Hematopoietic multipotent progenitor cell treated with erythropoietin and hydrocortisone succinate and interleukin-3 and kit ligand, for 17 days (in vitro differentiated cells): ENCODE measurements around the gene DDX60.
"Not testable (repeated sequence)": the region's sequence is repeated elsewhere in the genome, so short reads cannot be mapped to it uniquely, and the experiment has no call there.

Experiments used
- DNase-seq: peaks from one replicate; pipeline ENCODE4 v3.0.0-alpha.2; 2015; ENCODE audit warnings: low spot score

Gene DDX60

DNA sequence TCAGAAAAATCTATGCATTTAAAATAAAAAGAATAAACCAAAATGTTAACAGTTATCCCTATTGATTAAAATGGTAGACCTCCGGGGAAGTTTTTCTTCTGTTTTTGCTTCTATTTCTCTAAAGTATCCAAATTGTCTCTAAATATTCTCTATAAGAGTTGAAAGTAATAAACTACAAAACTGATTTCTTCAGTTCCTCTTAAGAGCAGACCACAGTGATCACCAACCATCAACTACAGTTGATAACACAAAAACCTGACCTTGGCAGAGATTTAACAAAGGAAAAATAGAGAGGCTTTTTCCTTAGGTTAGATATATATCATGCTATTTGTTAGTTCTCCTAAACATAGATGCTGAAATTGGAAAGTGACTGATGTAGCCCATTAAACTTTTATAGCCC is 27.3 kb downstream of the DDX60 start:
- DNase-seq = no peak

DNA sequence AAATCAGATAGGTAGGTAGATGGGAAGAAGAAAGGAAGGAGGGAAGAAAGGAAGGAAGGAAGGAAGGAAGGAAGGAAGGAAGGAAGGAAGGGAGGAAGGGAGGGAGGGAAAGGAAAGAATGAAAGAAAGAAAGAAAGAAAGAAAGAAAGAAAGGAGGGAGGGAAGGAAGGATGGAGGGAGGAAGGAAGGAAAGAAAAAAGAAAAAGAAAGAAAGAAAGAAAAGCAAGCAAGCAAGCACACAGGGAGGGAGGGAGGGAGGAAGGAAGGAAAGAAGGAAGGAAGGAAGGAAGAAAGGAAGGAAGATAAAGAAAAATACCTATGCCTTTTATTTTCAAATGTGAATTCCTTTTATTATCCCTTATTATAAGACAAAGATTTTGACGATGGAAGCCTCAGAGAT is 32.7 kb downstream of the DDX60 start:
- DNase-seq = not testable (repeated sequence)

DNA sequence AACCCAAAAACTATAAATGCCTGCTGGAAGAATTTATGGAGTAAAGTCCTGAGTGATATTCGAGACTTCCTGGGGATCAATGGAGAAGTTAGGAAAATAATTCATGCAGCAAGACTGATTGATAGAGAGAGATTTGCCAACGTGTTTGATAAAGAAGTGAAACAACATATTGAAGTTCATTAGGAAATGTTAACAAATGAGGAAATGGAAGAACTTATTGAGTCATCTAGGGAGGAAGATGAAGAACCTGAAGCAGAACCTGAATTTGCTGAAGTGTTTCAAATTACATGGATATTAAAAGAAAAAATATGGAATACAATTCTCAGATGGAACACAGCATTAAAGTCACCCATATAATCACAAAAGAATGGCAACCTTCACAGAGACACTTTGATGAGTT is 39.0 kb downstream of the DDX60 start:
- DNase-seq = no peak

DNA sequence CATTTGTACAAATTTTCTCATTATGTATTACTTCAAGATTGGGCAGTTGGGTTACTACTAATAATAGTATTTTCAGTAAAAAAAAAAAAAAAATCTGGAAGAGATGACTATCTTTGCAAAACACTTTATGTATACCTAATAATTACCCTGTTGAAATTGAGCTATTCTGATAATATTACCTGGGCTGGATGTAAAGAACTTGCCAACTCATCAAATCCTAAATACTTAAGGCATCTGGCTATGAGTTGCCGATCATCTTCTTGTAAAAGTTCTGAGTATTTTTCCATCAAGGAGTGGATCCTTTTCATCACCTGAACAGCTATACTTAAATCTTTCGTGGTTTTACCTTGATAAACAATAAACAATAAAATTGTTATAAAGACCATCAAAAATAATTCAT is 42.7 kb downstream of the DDX60 start:
- DNase-seq = no peak

DNA sequence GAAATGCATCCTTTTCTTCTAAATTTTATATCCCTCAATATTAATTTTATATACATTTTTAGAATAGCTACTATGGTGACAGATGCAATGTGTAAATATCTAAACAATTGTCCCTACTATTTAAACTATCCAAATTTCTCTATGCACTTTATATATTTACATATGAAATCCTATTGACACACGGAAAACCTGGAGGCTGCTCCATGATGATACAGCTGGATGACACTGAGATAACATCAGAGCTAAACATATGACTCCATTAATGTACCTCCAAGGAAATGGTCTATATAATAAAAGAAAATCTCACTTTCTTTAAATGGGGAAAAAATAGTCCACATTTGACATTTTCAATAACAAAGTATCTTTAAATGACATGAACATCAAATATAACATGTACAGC is 43.7 kb downstream of the DDX60 start:
- no peak for DNase-seq

DNA sequence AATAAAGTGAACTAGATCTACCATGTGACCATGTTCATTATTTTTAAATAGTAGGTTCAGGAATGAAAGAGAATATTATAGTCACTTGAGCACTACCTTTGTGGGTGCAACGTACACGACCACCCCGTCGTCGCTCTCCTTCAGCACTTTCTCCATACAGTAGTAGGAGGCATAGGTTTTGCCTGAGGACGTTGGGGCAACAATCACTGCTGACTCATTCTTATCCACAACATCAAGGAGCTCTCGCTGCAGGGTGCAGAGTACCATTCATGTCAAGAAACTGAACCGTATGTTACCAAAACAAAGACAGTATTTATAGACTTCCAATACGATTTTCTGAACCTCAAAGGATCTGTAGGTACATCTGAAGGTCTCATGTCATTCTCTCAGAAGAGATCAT is 44.7 kb downstream of the DDX60 start:
- DNase-seq = no peak

DNA sequence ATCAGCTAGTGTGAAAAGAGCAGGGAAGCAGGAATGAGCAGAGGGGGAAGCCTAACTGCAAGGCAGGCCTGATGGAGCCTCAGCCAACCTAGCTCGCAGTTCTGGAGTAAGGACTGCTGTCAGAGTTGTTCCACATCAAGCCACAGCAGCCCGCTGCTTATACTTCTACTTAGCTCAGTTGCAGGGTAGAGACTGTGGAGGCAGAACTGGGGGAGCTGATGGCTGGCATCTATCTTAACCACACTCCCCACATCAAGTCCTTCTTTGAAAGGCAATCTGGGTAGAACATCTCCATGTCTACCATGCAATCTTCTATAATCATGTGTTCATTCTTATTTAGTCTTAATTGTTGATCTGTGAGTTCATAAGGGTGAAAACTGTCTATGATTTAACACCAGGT is 46.1 kb downstream of the DDX60 start:
- DNase-seq = no peak

DNA sequence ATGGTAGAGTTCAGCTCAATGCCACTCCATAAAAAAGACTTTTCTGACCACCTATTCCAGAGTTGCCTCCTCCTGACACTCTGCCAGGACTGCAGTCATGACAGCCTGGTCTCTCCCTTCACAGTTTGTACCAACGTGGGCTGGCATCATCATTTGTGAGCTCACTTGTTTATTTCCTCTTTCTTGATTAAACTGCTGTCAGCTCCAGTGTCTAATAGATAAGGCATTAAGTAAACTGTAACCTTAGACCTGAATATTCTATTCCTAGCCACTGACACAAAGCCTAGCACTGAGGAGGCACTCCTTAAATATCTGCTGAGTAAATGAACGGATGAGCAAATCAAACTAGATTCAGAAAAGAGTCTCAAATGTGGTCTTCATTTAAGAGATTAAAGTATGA is 48.7 kb downstream of the DDX60 start:
- DNase-seq = peak; percentile 18

DNA sequence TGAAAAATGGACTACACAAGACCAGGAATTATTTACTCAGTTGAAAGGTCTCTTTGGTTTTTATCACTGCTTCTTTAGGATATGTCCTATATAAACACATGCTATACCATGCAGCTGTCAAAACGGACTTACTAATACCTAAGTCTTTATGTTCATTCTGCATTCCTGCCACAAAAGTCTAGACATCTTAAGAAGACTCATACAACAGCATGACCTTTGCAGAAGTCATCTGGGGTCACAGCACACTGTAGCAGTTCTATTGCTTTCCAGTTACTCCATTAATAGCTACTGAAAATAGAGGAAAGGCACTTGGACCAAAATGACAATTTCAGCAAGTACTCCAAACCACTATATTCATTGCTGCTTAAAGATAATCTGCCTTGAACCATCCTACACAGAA is 53.2 kb downstream of the DDX60 start:
- DNase-seq = no peak

DNA sequence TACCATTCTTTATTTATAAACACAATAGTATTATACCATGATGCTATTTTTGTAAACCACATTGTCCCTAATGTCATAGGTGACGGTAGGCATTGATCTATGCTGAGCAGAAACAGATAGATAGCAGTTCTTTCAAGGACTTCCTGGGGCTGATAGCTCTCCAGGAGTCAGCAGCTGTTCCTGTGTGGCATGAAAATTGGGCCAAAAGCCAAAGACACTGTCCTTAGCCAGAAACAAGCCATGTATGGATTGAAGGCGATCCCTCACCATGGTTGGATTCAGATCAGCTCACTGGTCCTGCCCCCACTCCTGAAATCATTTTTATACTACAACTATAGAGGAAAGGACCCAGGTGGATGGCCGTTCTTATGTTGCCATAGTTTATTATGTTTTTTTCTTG is 53.6 kb downstream of the DDX60 start:
- no peak for DNase-seq

DNA sequence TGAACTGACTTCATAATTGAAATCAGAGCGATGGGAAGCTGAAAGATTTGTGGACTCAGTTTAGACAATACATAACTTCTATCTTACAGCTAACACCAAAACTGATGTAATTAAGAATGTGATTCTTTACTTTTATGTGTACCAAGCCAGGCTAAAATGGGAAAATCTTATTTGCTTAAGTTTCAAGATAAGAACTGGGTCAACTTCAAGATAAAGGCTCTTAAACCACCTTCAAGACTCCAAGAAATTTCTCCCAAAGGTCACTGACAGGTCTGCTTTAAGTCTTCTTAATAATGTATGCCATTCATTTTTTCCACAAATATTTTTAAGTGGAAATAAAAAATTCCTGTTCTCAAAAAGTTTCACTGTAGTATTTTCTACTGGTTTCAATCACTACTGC is 55.5 kb downstream of the DDX60 start:
- no peak for DNase-seq

DNA sequence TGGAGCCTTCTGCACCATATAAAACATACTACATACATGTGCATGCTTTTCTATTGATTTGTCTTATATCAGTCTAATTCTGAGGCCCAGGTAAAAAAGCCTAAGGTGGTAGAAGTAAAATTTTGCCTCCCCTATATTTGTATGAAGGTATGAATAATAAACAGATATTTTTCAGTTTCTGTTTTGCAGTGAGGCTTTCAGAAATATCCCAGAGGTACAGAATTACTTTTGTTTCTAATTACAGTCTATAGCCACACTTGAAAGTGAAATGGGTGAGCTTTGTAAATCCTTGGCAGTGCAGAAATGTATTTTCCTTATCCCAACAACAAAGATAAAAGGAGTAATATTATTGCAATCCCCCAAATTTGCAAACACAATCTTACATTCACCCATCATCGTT is 59.5 kb downstream of the DDX60 start:
- DNase-seq = no peak

DNA sequence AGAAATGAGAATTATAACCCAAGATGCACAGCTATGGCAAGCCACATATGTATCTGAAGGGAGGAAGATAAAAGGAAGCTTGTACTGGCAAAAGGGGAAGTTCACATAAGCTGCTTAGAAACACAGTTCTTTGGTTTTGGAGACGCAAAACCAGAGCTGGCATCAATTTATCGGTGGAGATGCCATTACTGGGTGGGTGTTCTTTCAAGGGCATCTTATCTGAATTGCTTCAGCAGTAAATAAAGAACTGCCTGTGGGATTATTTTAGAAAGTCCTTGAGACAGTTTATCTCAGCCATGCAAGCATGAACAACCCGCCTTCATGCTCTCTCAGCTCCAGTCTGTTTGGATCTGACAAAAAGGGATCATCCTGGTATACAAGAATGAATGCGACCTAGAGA is 60.8 kb downstream of the DDX60 start:
- DNase-seq = peak; percentile 55

DNA sequence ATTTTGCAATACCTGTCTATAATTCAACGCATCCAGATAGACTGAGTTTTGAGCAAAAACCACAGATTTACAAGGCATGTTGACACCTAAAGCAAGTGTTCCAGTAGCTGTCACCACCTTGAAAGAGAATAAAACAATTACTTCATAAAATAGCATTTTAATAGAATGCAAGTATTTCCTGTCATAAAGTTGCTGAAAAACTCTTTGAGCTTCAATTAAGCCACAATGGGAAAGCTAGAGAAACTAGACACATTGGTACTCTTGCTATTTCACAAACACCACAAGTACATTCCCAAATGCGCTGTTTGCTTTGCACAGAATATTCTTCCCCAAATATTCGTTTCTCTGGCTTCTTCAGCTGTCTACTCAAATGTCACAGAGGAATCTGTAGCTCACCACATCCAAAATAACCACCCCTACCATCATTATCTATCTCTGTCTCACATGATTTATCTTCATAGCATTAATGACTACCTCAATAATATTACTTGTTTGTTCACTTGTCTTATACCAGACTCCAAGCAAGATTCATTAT is 70.3 kb downstream of the DDX60 start:
- no peak for DNase-seq

DNA sequence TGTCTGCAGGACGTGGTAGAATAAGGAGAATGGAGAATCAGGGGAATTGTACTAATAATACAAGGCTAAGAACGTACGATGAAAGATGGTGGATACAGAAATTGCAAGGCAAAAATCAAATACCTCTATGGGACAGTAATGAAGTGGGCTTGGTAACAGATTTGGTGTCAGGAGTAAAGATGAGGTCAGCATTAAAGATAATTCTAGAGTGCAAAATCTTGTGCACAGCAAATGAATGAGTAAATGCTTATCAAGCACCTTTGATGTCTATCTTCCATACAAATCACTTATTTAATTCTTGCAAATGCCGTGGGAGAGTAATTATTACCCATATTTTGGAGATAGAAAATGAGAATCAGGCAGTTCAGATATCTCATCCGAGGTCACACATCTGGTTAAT is 70.9 kb downstream of the DDX60 start:
- DNase-seq = no peak

DNA sequence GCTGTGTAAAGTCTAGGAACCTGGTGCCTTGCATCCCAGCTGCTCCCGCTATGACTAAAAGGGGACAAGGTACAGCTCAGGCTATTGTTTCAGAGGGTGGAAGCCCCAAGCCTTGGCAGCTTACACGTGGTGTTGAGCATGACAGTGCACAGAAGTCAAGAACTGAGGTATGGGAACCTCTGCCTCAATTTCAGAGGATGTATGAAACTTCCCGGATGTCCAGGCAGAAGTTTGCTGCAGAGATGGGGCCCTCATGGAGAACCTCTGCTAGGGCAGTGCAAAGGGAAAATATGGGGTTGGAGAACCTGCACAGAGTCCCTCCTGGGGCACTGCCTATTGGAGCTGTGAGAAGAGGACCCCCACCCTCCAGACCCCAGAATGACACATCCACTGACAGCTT is 76.6 kb downstream of the DDX60 start:
- DNase-seq = no peak

DNA sequence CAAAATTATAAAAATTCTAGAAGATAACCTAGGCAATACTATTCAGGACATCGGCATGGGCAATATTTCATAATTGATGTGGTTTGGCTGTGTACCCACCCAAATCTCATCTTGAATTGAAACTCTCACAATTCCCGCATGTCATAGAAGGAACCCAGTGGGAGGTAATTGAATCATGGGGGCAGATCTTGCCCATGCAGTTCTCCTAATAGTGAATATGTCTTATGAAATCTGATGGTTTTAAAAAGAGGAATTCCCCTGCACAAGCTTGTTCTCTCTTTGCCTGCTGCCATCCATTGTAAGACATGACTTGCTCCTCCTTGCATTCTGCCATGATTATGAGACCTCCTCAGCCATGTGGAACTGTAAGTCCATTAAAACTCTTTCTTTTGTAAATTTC is 77.7 kb downstream of the DDX60 start:
- DNase-seq = no peak

DNA sequence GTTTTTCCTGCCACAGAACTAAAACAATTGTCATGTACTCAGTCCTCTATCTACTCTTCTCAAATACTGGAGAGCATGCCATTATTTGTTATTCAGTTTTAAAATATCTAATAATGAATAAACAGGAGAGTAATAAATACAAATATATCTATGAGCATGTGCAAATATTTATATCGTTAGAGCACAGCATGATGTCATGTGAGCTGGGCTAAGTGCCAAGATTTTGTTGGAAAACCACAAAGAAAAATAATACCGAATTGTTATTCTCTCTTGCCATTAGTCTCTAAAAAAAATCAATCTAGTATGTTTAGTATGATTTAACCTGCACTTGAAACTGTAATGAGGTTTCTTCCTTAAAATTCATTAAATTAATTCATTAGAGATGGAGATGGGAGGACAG is 97.3 kb downstream of the DDX60 start:
- DNase-seq = no peak

DNA sequence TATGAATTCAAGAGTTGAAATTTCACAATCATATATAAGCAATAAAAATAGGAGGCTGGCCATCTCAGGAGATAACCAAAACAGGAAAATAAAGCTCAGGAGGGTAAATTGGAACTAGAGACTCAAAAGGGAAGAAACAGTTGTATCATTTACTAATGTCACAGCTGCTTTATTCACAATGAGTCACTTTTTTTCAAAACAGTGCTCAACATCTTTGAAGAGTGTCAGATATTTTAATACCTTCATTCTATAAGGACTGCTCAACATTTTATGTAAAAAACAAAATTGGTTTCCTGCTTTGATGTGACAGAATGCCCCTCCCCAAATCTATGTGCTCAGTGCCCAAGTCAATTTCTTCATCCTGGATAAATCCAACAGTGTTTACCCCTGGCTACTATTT is 97.7 kb downstream of the DDX60 start:
- DNase-seq = no peak

DNA sequence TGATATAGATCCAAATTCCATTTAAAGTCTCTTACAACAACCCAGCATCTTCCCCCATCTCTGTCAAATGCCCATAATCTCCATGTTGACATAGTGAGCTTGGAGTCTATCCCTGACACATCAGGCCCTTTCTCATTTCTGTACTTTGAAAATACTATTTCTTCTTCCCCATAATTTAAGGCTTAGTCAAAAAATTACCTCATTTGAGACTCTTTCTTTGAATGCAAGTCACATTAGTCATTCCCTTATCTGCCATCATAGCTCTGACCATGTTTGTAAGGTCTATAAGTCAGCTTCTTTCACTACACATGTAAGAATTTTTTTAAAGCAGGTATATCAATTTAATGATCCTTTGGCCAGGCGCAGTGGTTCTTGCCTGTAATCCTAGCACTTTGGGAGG is 99.9 kb downstream of the DDX60 start:
- no peak for DNase-seq

DNA sequence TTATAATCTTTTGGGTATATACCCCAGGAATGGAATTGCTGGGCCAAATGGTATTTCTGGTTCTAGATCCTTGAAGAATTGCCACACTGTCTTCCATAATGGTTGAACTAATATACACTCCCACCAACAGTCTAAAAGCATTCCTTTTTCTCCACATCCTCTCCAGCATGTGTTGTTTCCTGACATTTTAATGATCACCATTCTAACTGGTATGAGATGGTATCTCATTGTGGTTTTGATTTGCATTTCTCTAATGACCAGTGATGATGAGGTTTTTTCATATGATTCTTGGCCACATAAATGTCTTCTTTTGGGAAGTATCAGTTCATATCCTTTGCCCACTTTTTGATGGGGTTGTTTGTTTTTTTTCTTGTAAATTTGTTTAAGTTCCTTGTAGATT is 105.0 kb downstream of the DDX60 start:
- not testable (repeated sequence) for DNase-seq

DNA sequence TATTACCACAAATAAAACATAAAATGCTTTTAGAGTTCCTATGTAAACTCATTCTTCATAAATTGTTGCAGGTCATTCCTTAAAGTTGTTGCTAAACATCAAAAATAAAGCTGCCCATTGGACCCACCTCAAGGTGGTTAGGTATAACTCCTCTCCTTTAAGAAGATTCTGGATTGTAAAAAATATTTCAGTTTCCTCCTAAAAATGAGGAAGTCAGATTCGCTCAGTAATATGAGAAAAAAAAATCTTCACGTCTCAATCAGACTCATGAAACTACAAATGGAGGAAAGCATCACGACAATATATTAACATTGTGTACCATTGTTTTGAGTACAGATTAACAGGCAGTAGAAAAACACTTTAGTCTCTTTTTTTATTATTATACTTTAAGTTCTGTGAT is 105.9 kb downstream of the DDX60 start:
- no peak for DNase-seq

DNA sequence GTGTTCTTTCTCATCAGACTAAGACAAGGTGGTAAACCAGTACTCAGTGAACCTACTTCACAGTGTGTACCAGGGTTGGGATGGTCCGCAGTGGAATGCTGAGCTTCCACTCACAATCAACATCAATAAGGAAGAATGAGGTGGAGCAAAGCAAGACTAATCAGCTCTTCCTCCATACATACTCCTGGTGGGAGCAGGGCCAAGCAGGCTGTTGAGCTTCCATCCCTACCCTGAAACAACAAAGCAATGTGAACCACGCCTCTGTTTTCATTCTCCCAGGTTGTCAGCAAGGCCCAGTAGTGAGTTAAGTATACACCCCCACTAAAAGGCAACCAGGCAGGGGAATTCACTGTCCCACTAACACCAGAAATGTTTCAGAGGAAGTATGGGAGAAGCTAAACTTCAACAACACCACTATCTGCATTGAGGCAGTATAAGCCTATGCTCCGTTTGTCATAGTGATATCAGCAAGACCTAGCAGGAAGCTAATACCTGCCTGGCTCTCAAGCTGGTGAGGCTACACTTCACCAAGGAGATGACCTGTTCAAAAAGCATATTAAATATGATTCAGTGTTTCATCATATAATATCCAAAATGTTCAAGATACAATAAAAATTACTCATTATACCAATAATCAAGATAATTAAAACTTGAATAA is 109.5 kb downstream of the DDX60 start:
- DNase-seq = no peak

DNA sequence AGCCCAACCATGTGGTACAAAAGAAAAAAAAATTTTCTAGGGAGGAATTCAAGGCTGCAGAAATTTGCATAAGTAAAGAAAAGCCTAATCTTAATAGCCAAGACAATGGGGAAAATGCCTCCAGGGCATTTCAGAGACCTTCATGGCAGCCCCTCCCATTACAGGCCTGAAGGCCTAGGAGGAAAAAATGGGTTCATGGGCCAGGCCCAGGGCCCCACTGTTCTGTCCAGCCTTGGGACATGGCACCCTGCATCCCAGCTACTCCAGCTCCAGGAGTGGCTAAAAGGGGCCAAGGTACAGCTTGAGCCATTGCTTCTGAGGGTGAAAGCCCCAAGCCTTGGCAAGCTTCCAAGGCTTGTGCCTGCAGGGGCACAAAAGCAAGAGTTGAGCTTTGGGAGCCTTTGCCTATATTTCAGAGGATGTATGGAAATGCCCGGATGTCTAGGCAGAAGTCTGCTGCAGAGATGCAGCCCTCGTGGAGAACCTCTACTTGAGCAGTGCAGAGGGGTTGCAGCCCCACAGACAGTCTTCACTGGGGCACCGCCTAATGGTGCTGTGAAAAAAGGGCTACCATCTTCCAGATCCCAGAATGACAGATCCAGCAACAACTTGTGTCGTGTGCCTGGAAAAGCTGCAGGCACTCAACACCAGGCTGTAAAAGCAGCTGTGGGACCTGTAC is 115.2 kb downstream of the DDX60 start:
- DNase-seq = no peak
